ENCODE results near the gene KLC4.

DNA sequence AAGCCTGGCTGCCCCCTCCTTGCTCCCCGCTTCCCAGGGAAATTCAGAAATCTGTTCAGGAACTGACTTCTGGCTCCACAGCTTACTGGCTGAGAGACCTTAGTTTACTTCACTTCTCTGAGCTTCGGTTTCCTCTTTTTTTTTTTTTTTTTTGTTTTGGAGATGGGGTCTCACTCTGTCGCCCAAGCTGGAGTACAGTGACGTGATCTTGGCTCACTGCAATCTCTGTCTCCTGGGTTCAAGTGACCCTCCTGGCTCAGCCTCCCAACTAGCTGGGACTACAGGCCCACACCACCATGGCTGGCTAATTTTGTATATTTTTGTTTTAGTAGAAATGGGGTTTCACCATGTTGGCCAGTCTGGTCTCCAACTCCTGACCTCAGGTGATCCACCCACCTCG, 31.6 kb downstream of the KLC4 start:
- no peak for TF ChIP-seq GATA2 (IDR thresholded peaks at IDR 0.05; ENCODE audit: low read depth, low read length)
- no peak for TF ChIP-seq GATA3 (IDR thresholded peaks at IDR 0.05; ENCODE audit: low read depth, low read length)
